ENCODE measurements around the gene CADPS2. TPM values are rescaled to one million over a fixed set of nuclear protein-coding genes. Genes with fewer than 3 reads are reported as not detected.
A peak's percentile ranks its signal among the peaks of the same experiment; 100 is the strongest.

Gene CADPS2
- total RNA-seq, 1 experiment from 2014 or later = 5.9 TPM

- no peak for DNase-seq
- no peak overlapping the region for H3K4me3 ChIP-seq (ENCODE audit: insufficient read depth, low read depth, low read length)
- H3K36me3 ChIP-seq (replicated peaks; ENCODE audit: control insufficient read depth, insufficient read depth, low read length) = no peaks in the 10 kb centered on the region
- peaks cover 33% of the 10 kb centered on the region for H3K27me3 ChIP-seq (ENCODE audit: control insufficient read depth, insufficient read depth, low read length)
Observed at GRCh38 chr7:122883049-122883680, 3.1 kb downstream of the CADPS2 start.

GRCh38 chr7:122881324-122881723, 4.9 kb downstream of the CADPS2 start:
- Histone ChIP-seq H3K4me3 (ENCODE audit: insufficient read depth, low read depth, low read length) (no peak overlapping the region), H3K27me3 (ENCODE audit: control insufficient read depth, insufficient read depth, low read length) (peaks cover 18% of the 10 kb centered on the region), H3K36me3 (replicated peaks; ENCODE audit: control insufficient read depth, insufficient read depth, low read length) (no peaks in the 10 kb centered on the region)
- no peak for DNase-seq

- H3K4me3 ChIP-seq (ENCODE audit: insufficient read depth, low read depth, low read length) = no peak overlapping the region
- H3K27me3 ChIP-seq (ENCODE audit: control insufficient read depth, insufficient read depth, low read length) = no peaks in the 10 kb centered on the region
- H3K36me3 ChIP-seq (replicated peaks; ENCODE audit: control insufficient read depth, insufficient read depth, low read length) = no peaks in the 10 kb centered on the region
- no peak for DNase-seq
Observed at GRCh38 chr7:122869260-122869659, 17.0 kb downstream of the CADPS2 start.

- no peaks in the 10 kb centered on the region for H3K27me3 ChIP-seq (ENCODE audit: control insufficient read depth, insufficient read depth, low read length)
- H3K4me3 ChIP-seq (ENCODE audit: insufficient read depth, low read depth, low read length) = no peak overlapping the region
- H3K36me3 ChIP-seq (replicated peaks; ENCODE audit: control insufficient read depth, insufficient read depth, low read length) = no peaks in the 10 kb centered on the region
- no peak for DNase-seq
Observed at GRCh38 chr7:122867471-122867980, 18.7 kb downstream of the CADPS2 start.

GRCh38 chr7:122864838-122865237, 21.4 kb downstream of the CADPS2 start:
- DNase-seq = no peak
- Histone ChIP-seq H3K4me3 (ENCODE audit: insufficient read depth, low read depth, low read length) (no peak overlapping the region), H3K36me3 (replicated peaks; ENCODE audit: control insufficient read depth, insufficient read depth, low read length) (no peaks in the 10 kb centered on the region), H3K27me3 (ENCODE audit: control insufficient read depth, insufficient read depth, low read length) (no peaks in the 10 kb centered on the region)

GRCh38 chr7:122864016-122864415, 22.2 kb downstream of the CADPS2 start:
- no peak overlapping the region for H3K4me3 ChIP-seq (ENCODE audit: insufficient read depth, low read depth, low read length)
- H3K36me3 ChIP-seq (replicated peaks; ENCODE audit: control insufficient read depth, insufficient read depth, low read length) = no peaks in the 10 kb centered on the region
- DNase-seq = no peak
- no peaks in the 10 kb centered on the region for H3K27me3 ChIP-seq (ENCODE audit: control insufficient read depth, insufficient read depth, low read length)

- no peak overlapping the region for H3K4me3 ChIP-seq (ENCODE audit: insufficient read depth, low read depth, low read length)
- H3K27me3 ChIP-seq (ENCODE audit: control insufficient read depth, insufficient read depth, low read length) = no peaks in the 10 kb centered on the region
- no peaks in the 10 kb centered on the region for H3K36me3 ChIP-seq (replicated peaks; ENCODE audit: control insufficient read depth, insufficient read depth, low read length)
- DNase-seq = no peak
Observed at GRCh38 chr7:122858320-122858719, 27.9 kb downstream of the CADPS2 start.

- H3K27me3 ChIP-seq (ENCODE audit: control insufficient read depth, insufficient read depth, low read length) = no peaks in the 10 kb centered on the region
- DNase-seq = no peak
- no peak overlapping the region for H3K4me3 ChIP-seq (ENCODE audit: insufficient read depth, low read depth, low read length)
- no peaks in the 10 kb centered on the region for H3K36me3 ChIP-seq (replicated peaks; ENCODE audit: control insufficient read depth, insufficient read depth, low read length)
Observed at GRCh38 chr7:122850528-122850927, 35.7 kb downstream of the CADPS2 start.

- no peak overlapping the region for H3K4me3 ChIP-seq (ENCODE audit: insufficient read depth, low read depth, low read length)
- H3K36me3 ChIP-seq (replicated peaks; ENCODE audit: control insufficient read depth, insufficient read depth, low read length) = no peaks in the 10 kb centered on the region
- DNase-seq = no peak
- H3K27me3 ChIP-seq (ENCODE audit: control insufficient read depth, insufficient read depth, low read length) = no peaks in the 10 kb centered on the region
Observed at GRCh38 chr7:122849957-122850328, 36.3 kb downstream of the CADPS2 start.

GRCh38 chr7:122849322-122849956, 36.8 kb downstream of the CADPS2 start:
- DNase-seq = no peak
- Histone ChIP-seq H3K36me3 (replicated peaks; ENCODE audit: control insufficient read depth, insufficient read depth, low read length) (no peaks in the 10 kb centered on the region), H3K27me3 (ENCODE audit: control insufficient read depth, insufficient read depth, low read length) (no peaks in the 10 kb centered on the region), H3K4me3 (ENCODE audit: insufficient read depth, low read depth, low read length) (no peak overlapping the region)

- Histone ChIP-seq H3K4me3 (ENCODE audit: insufficient read depth, low read depth, low read length) (no peak overlapping the region), H3K36me3 (replicated peaks; ENCODE audit: control insufficient read depth, insufficient read depth, low read length) (no peaks in the 10 kb centered on the region), H3K27me3 (ENCODE audit: control insufficient read depth, insufficient read depth, low read length) (no peaks in the 10 kb centered on the region)
- DNase-seq = peak; percentile 25
Observed at GRCh38 chr7:122847871-122848473, 38.3 kb downstream of the CADPS2 start.

DNA sequence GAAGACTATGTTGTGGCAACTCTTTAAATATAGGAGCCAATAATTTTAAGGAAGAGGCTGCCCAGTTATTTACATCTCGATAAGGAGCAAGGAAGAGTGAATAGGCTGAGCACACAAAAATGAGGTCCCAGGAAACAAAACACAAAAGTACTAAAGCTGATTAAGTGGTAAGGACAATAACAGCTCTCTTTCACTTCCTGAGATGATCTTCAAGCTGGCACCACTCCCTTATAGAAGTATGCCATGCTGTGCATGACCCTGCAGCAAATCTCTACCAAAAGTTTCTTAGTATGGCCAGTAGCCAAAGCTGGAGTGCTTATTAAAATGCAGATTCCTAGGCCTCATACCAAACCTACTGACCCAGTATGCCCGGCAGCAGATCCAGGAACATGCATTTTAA, 39.7 kb downstream of the CADPS2 start:
- no peak overlapping the region for H3K4me3 ChIP-seq (ENCODE audit: insufficient read depth, low read depth, low read length)
- no peak for DNase-seq
- H3K27me3 ChIP-seq (ENCODE audit: control insufficient read depth, insufficient read depth, low read length) = no peaks in the 10 kb centered on the region
- H3K36me3 ChIP-seq (replicated peaks; ENCODE audit: control insufficient read depth, insufficient read depth, low read length) = no peaks in the 10 kb centered on the region

- no peak for DNase-seq
- no peak overlapping the region for H3K4me3 ChIP-seq (ENCODE audit: insufficient read depth, low read depth, low read length)
- no peaks in the 10 kb centered on the region for H3K36me3 ChIP-seq (replicated peaks; ENCODE audit: control insufficient read depth, insufficient read depth, low read length)
- H3K27me3 ChIP-seq (ENCODE audit: control insufficient read depth, insufficient read depth, low read length) = no peaks in the 10 kb centered on the region
Observed at GRCh38 chr7:122845286-122845685, 41.0 kb downstream of the CADPS2 start.

DNA sequence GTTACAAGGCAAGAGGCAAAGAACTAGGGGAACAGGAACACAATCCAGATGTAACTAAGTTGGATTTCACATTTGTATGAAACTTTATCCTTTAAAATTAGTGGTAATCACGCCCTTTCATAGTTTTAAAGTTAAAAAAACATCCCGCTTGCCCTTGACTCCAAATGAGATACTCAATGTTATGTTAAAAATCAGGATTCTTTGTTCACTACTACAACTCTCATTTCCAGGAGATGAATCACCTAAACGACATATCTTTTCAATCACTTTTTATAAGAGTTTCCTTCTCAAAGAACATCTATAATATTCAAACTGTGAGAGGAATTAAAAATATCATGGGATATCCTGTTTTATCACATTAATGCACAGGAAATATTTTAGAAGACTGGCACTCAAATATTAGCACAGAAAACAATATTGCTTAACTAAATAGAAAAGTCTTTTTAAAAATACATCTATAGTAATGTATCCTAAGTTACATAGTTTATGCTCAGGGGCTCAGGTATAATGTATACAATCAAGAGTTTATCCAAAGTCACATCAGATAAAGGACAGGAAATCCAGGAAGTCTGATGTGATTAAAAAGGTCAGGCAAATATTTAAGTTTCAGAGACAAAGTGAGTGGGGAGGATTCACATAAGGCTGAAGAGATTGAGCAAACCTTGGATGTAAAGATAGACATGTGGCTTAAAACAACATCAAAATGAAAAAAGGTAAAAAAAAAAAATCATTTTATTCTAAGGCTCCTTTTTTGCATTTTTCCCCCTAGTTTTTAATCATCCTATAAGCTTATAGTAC, 41.9 kb downstream of the CADPS2 start:
- Histone ChIP-seq H3K36me3 (replicated peaks; ENCODE audit: control insufficient read depth, insufficient read depth, low read length) (no peaks in the 10 kb centered on the region), H3K4me3 (ENCODE audit: insufficient read depth, low read depth, low read length) (no peak overlapping the region), H3K27me3 (ENCODE audit: control insufficient read depth, insufficient read depth, low read length) (no peaks in the 10 kb centered on the region)
- DNase-seq = no peak

Data from H7 (cell line).